Measurements from ENCODE around the gene ABLIM1.

DNA sequence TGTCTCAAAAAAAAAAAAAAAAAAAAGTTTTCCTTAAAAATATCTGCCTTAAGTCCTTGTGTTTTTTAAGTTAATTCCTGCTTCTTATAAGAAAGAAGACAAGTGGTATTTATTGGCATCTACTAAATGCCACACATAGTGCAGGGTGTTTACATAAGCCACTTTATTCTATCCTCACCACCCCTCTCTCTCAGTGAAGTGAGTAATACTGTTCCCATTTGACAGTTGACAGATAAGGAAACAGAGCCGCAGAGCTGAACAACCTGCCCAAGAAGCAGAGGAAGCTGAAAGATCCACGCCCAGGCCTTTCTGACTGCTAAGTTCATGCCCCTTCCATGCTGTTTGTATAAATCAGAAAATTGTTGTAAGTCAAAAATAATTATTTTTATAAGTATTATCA is 54.1 kb downstream of the ABLIM1 start:
- no peak for TF ChIP-seq GATA2 (IDR thresholded peaks at IDR 0.05; ENCODE audit: low read depth, low read length)
- no peak for TF ChIP-seq GATA3 (IDR thresholded peaks at IDR 0.05; ENCODE audit: low read depth, low read length)
